ENCODE measurements around the gene CLK4.

The CLK4 gene

GRCh38 chr5:178626484-178627258 is at the start of gene CLK4:
CLK4 (minus strand) TSS chr5:178627050; CDS start chr5:178623416, 3,634 bp downstream.
- DNase-seq, result peak; percentile 94

- no peak for DNase-seq
These were observed 49.1 kb upstream of the CLK4 start for GRCh38 chr5:178675922-178676321.

DNA sequence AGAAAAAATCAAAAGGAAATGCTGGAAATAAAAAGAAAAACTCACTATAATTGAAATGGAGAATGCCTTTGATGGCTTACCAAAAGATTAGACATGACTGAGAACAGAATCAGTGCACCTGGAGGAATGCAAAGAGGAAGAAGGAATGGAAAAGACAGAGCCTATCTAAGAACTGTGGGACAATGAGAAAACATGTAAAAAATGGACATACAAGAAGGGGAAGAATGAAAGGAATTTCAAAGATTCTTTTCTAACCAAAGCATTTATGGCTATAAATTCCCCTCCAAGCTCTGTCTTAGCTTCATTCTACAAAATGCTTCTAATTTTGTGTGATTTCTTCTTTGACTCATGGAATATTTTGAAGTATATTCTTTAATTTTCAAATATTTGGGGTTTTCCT is 47.5 kb upstream of the CLK4 start:
- DNase-seq, result no peak

- DNase-seq, result no peak
These were observed 47.0 kb upstream of the CLK4 start for GRCh38 chr5:178673801-178674295.

- no peak for DNase-seq
These were observed 45.8 kb upstream of the CLK4 start for GRCh38 chr5:178672630-178673029.

GRCh38 chr5:178671602-178672144 is 44.8 kb upstream of the CLK4 start:
- no peak for DNase-seq

GRCh38 chr5:178670351-178670885 is 43.6 kb upstream of the CLK4 start:
- DNase-seq, result no peak

GRCh38 chr5:178668579-178668978 is 41.7 kb upstream of the CLK4 start:
- DNase-seq, result no peak

GRCh38 chr5:178667688-178668087 is 40.8 kb upstream of the CLK4 start:
- DNase-seq, result no peak

GRCh38 chr5:178667101-178667500 is 40.3 kb upstream of the CLK4 start:
- DNase-seq, result no peak

DNA sequence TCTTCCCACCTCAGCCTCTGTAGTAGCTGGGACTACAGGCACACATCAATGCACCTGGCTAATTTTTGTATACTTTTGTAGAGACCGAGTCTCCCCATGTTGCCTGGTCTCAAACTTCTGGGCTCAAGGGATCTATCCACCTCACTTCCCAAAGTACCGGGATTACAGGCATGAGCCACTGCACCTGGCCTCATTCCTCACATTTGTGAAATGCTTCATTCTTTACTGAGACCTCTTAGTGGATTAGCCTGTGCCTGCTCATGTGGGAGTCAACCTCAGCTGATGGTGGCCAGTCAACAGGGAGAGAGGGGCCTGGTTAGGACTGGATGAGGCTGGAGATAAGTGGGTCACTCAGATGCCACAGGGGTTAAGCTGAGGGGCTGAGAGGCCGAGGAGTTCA is 37.3 kb upstream of the CLK4 start:
- DNase-seq, result no peak

- DNase-seq, result no peak
These were observed 35.7 kb upstream of the CLK4 start for GRCh38 chr5:178662541-178662860.

- DNase-seq, result no peak
These were observed 35.1 kb upstream of the CLK4 start for GRCh38 chr5:178661836-178662540.

DNA sequence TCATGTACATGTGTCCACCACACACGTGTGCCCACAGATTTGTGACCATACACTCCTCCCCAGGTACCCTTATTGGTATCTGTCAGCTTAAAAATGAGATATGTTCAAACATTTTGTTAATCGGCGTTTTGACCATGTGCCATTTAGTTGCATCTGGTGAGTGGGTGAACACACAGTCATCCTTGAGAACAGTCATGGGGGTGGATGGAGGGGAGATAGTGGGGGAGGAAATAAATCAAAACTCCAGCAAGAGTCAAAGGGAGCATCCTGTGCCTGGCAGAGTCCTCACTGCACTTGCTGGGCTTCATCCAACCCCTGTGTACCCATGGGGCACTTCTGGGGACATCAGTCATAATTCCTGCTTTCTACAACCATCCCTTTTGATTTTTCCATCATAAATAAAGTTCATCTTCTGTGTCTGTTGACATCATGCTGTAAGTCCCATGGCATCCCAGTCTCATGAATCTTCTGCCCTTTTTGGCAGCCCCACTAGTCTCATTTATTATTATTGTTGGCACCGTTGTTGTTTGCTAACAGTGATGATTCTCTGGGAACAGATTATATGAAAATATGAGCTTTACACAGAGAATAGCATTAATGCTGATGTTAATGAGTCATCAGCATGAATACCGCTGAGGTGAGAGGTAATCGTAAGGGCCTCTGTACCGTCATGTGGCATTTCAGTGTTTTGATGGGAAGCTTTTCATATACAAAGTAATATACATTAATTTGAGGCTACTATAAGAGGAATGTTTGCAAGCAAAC is 24.4 kb upstream of the CLK4 start:
- DNase-seq, result no peak

DNA sequence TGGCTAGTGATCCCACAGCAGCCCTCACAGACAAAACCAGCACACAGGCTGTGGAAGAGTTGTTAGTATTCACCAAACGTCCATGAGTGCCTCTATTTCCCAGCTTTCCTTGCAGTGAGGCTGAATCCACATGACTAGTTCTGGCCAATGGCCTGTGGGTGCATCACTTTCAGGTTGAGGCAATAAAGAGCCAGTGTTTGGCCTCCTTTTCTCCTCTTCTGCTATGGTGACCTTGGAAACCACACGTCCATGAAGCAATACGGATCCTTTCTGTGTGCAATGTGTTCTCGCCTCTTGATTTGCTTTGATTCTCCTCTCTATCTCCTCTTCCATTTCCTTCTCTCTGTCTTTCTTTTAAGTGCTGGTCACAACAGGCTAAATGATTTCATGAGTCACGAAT is 23.4 kb upstream of the CLK4 start:
- DNase-seq, result no peak

DNA sequence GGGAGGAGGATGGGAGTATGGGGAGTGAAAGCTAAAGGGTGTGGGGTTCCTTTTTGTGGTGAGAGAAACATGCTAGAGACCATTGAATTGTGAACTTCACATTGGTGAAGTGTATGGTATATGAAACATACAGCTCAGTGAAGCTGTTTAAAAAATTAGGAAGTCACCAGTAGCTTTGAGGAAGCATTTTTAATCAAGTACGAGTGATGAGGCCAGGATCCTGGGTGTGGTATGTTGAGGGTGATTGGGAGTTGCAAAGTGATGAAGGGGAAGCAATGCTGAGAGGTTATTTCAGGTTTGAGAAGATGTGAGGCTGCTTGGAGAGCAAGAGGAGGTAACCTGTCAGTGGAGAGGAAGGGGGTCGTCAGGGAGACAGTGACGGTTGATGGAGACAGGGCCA is 22.7 kb upstream of the CLK4 start:
- DNase-seq, result no peak

DNA sequence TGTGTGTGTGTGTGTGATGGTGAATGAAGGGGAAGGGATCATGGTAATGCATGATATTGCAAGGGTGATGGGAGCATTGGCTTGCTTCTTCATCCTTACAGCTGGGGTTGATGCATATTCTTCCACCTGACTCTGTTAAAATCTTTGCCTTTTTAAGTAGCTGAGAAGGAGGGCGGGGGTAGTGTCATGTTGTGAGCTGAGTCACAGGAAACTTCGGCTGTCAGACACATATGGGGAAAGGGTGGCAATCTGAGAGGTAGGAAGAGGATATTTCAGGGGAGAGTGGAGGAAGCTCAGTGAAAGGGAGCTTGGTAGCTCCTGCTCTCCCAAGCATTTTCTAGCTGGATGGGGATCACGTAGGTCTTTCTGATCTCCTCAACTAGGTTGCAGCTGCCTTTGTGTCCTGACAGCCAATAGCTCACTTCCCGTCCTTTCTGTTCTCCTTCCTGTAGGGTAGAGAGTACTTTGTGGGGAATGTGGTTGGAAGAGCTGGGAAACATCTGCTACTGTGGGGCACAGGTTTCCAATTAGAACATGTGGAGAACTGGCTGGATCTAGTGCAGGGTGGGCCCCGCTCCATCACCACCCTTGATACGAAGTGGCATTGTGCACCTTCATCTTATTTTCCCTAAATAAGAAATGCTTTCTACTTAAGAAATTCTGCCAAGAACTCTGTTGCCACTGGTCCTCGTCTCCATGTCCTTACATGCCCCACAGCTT is 18.1 kb upstream of the CLK4 start:
- DNase-seq, result no peak

GRCh38 chr5:178642351-178642909 is 15.6 kb upstream of the CLK4 start:
- DNase-seq, result no peak

DNA sequence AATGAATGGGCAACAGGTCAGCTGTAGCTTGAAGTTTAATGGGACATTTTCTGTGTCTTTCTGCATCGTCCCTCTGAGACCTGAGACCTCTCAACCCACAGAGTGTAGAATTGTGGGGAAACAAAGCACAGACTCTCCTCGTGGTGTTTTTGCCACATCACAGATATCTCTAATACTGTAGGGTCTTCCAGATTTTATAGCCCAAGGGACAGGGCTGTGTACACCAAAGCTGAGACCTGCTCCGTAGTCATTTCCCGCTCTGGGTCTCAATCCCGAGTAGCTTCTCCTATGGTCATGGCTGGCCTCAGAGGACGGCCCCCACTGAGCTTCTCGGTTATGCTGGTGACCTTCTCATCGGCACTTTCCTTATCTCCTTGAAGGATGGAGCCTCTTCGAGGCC is 14.9 kb upstream of the CLK4 start:
- no peak for DNase-seq

- DNase-seq, result no peak
These were observed 13.6 kb upstream of the CLK4 start for GRCh38 chr5:178640331-178641045.

DNA sequence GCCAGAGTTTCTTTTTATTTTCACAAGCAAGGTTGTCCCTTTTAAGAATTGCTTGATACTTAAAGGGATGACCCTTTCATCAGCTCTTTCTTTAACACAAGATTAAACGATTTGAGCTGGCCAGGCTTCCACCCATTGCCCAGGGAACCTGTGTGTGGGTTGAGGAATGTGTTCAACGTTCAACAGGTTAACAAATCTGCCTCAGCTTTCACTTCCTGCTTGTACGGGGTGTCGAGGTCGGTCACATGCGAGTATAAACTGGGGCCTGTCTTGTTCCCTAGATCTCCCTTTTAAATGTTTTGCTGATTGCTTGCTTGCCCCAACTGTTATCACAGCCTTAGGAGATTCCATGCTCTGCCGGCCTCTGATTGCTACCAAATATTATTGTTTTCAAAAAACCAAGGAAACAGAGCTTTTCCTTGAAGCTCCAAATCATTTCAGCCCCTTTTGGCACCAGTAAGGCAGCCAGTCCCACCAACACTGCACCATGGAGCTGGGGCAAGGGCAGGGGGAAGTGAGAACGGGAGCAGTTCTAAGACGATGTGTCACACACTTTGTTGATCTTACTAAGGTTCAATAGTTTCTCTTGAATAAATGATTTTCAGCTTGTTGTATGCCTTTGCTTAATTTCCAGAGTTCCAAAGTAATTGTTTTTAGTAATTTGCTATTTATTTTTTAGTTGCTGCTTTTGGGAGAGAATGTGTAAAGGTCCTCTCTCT is 10.7 kb upstream of the CLK4 start:
- no peak for DNase-seq
